ENCODE data around the gene KCNIP3. TPM values are rescaled to one million over a fixed set of nuclear protein-coding genes. Genes with fewer than 3 reads are reported as not detected.

KCNIP3 gene
- total RNA-seq, 1 experiment from 2014 or later: not detected

GRCh38 chr2:95292623-95293260 is 4.4 kb upstream of the KCNIP3 start:
- POLR2A ChIA-PET: no interaction called here
- no peak for DNase-seq

GRCh38 chr2:95294579-95295250 is 2.4 kb upstream of the KCNIP3 start:
- Histone ChIP-seq H3K4me1 (no peaks in the 10 kb centered on the region), H3K27me3 (replicated peaks; ENCODE audit: control insufficient read depth, insufficient read depth, low read length) (no peaks in the 10 kb centered on the region), H3K36me3 (ENCODE audit: control insufficient read depth, insufficient read depth, low read length) (no peaks in the 10 kb centered on the region), H3K4me3 (ENCODE audit: low read depth, low read length) (no peak overlapping the region), H3K9me3 (peaks cover 11% of the 10 kb centered on the region)
- ChIA-PET CTCF (no interaction called here), POLR2A (no interaction called here)
- Mint-ChIP-seq H3K4me3 (ENCODE audit: unreplicated experiment) (no peak overlapping the region), H3K4me1 (ENCODE audit: low read depth, unreplicated experiment) (no peaks in the 10 kb centered on the region), H3K9me3 (ENCODE audit: unreplicated experiment) (peaks cover 24% of the 10 kb centered on the region), H3K27ac (ENCODE audit: unreplicated experiment) (no peak overlapping the region), H3K27me3 (ENCODE audit: insufficient read depth, unreplicated experiment) (peaks cover 6% of the 10 kb centered on the region), H3K36me3 (ENCODE audit: insufficient read depth, unreplicated experiment) (no peaks in the 10 kb centered on the region)
- no peak for TF ChIP-seq CTCF (IDR thresholded peaks at IDR 0.05; ENCODE audit: insufficient read depth in 1 of 2, low read depth in 1 of 2, low read length in 1 of 2, severe bottlenecking in 1 of 2, unreplicated experiment in 1 of 2)
- intact Hi-C loops (cut with micrococcal nuclease; ENCODE audit: unreplicated experiment): no loop called here
- DNase-seq: no peak
- no TSS peak for BruUV-seq (replicated peaks)

More at GRCh38 chr2:95292623-95293260, 4.4 kb upstream of the KCNIP3 start:
- no peak for TF ChIP-seq CTCF (IDR thresholded peaks at IDR 0.05; ENCODE audit: insufficient read depth in 1 of 2, low read depth in 1 of 2, low read length in 1 of 2, severe bottlenecking in 1 of 2, unreplicated experiment in 1 of 2)
- intact Hi-C loops (cut with micrococcal nuclease; ENCODE audit: unreplicated experiment): no loop called here
- CTCF ChIA-PET: no interaction called here
- no TSS peak for BruUV-seq (replicated peaks)
- peaks cover 11% of the 10 kb centered on the region for H3K9me3 ChIP-seq
- no peak overlapping the region for H3K4me3 ChIP-seq (ENCODE audit: low read depth, low read length)
- H3K9me3 Mint-ChIP-seq (ENCODE audit: unreplicated experiment): peaks cover 24% of the 10 kb centered on the region
- H3K4me1 ChIP-seq: no peaks in the 10 kb centered on the region
- H3K36me3 Mint-ChIP-seq (ENCODE audit: insufficient read depth, unreplicated experiment): no peaks in the 10 kb centered on the region
- H3K36me3 ChIP-seq (ENCODE audit: control insufficient read depth, insufficient read depth, low read length): no peaks in the 10 kb centered on the region
- H3K27me3 ChIP-seq (replicated peaks; ENCODE audit: control insufficient read depth, insufficient read depth, low read length): no peaks in the 10 kb centered on the region
- peaks cover under 1% of the 10 kb centered on the region for H3K27me3 Mint-ChIP-seq (ENCODE audit: insufficient read depth, unreplicated experiment)
- H3K4me3 Mint-ChIP-seq (ENCODE audit: unreplicated experiment): no peak overlapping the region
- H3K27ac Mint-ChIP-seq (ENCODE audit: unreplicated experiment): no peak overlapping the region
- no peaks in the 10 kb centered on the region for H3K4me1 Mint-ChIP-seq (ENCODE audit: low read depth, unreplicated experiment)

- Mint-ChIP-seq H3K27me3 (ENCODE audit: insufficient read depth, unreplicated experiment) (peaks cover 6% of the 10 kb centered on the region), H3K4me1 (ENCODE audit: low read depth, unreplicated experiment) (no peaks in the 10 kb centered on the region), H3K36me3 (ENCODE audit: insufficient read depth, unreplicated experiment) (no peaks in the 10 kb centered on the region), H3K4me3 (ENCODE audit: unreplicated experiment) (no peak overlapping the region), H3K9me3 (ENCODE audit: unreplicated experiment) (peaks cover 21% of the 10 kb centered on the region), H3K27ac (ENCODE audit: unreplicated experiment) (no peak overlapping the region)
- no peak for DNase-seq
- intact Hi-C loops (cut with micrococcal nuclease; ENCODE audit: unreplicated experiment): no loop called here
- H3K4me3 ChIP-seq (ENCODE audit: low read depth, low read length): no peak overlapping the region
- BruUV-seq (replicated peaks): no TSS peak
- H3K9me3 ChIP-seq: peaks cover 6% of the 10 kb centered on the region
- no peak for TF ChIP-seq CTCF (IDR thresholded peaks at IDR 0.05; ENCODE audit: insufficient read depth in 1 of 2, low read depth in 1 of 2, low read length in 1 of 2, severe bottlenecking in 1 of 2, unreplicated experiment in 1 of 2)
- H3K36me3 ChIP-seq (ENCODE audit: control insufficient read depth, insufficient read depth, low read length): no peaks in the 10 kb centered on the region
- no peaks in the 10 kb centered on the region for H3K4me1 ChIP-seq
- no peaks in the 10 kb centered on the region for H3K27me3 ChIP-seq (replicated peaks; ENCODE audit: control insufficient read depth, insufficient read depth, low read length)
- POLR2A ChIA-PET: no interaction called here
- CTCF ChIA-PET: no interaction called here
These were observed 1.8 kb upstream of the KCNIP3 start for GRCh38 chr2:95295376-95295775.

Data from Caco-2 (cell line).